Measurements from ENCODE around the gene GPRC5C. TPM values are rescaled to one million over a fixed set of nuclear protein-coding genes. Genes with fewer than 3 reads are reported as not detected.
"Not testable (repeated sequence)": the region's sequence is repeated elsewhere in the genome, so short reads cannot be mapped to it uniquely, and the experiment has no call there.

Gene GPRC5C
- total RNA-seq, 1 experiment from 2014 or later: 18.5 TPM

GRCh38 chr17:74467221-74467951 is 35.5 kb downstream of the GPRC5C start:
- no peaks in the 10 kb centered on the region for H3K9me3 ChIP-seq
- H3K4me3 ChIP-seq: no peak overlapping the region
- DNase-seq: no peak
- no peaks in the 10 kb centered on the region for H3K36me3 ChIP-seq
- no peaks in the 10 kb centered on the region; the same call in 1 of the 2 replicates for H3K27me3 ChIP-seq

DNA sequence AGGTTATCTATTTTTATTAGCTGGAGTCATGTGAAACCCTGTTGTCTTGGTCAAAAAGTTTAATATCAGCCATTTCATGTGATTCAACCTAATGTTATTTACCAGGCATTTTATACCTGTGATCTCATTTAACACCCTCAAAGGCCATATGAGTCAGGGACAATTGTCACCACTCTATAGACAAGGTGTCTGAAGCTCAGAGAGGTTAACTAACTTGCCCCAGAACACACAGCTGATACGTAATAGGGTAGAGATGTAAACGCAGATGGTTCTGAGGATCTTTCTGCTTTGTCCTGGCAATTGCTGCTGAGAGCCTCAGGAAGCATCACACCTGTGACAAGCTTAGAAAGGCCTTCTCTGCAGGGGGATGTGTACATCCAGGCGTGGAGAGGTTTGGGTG is 39.5 kb downstream of the GPRC5C start:
- H3K27me3 ChIP-seq: no peaks in the 10 kb centered on the region; the same call in 1 of the 2 replicates

DNA sequence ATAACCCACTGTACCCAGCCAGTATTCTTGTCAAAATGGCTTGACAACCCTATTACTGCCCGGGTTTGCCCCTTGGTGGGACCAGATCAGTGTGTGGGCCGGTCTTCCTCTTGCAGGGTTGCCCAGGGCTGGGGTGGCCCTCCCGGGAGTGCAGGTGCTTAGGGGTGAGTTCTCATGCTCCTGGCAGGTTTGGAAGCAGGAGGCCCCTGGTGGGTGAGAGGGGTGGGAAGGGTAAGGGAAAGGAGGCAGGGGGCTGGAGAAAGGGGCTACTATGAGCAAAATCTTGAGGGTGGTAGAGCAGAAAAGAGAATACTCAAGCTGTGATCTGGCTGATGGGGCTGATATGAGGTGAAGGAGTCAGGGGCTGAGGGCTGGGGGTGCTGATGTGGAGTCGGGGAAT is 41.0 kb downstream of the GPRC5C start:
- DNase-seq: no peak
- Histone ChIP-seq H3K4me3 (no peak overlapping the region), H3K36me3 (no peaks in the 10 kb centered on the region), H3K27me3 (no peaks in the 10 kb centered on the region; the same call in 1 of the 2 replicates), H3K9me3 (no peaks in the 10 kb centered on the region)

More for the DNA sequence above, 39.5 kb downstream of the GPRC5C start:
- no peak for DNase-seq
- Histone ChIP-seq H3K36me3 (no peaks in the 10 kb centered on the region), H3K9me3 (no peaks in the 10 kb centered on the region), H3K4me3 (no peak overlapping the region)

- DNase-seq: no peak
- Histone ChIP-seq H3K9me3 (no peaks in the 10 kb centered on the region), H3K4me3 (no peak overlapping the region), H3K36me3 (no peaks in the 10 kb centered on the region), H3K27me3 (no peaks in the 10 kb centered on the region; the same call in 1 of the 2 replicates)
Observed at GRCh38 chr17:74473294-74473693, 41.4 kb downstream of the GPRC5C start.

DNA sequence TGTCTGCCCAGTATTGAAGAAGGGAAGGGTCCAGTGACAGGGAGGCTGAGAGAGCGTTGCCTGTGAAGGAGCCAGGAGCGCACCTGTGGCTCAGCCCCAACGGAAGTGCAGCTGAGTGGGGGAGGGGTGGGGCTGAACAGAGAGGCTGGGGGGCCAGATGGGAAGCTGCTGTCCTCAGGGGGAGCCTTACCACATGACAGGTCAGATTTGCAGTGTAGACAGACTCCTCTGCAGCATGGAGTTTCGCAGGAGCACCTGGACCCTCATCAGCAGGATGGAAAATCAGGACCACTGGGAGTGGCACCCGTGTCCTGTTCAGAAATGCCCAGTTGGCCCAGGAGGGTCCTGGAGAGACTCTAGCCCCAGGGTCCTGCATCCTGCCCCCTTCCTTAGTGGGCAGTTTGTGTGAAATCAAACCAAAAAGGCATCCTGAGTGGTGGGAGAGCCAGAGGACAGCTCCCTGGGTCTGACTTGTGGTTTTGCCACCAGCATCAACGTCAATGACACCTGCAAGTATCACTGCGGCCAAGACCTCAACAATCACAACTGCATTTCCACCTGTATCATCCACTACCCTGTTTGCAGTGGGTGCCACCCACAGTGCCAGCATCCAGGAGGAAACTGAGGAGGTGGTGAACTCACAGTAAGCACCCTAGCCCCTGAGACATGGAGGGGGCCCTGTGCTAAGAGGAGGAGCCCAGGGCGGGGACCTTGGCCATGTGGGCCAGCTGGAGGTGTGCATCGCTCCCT is 42.3 kb downstream of the GPRC5C start:
- H3K9me3 ChIP-seq: no peaks in the 10 kb centered on the region
- H3K27me3 ChIP-seq: no peaks in the 10 kb centered on the region; the same call in 1 of the 2 replicates
- DNase-seq: no peak
- H3K4me3 ChIP-seq: no peak overlapping the region
- H3K36me3 ChIP-seq: no peaks in the 10 kb centered on the region

- no peak for DNase-seq
- Histone ChIP-seq H3K9me3 (no peaks in the 10 kb centered on the region), H3K27me3 (no peaks in the 10 kb centered on the region), H3K36me3 (no peaks in the 10 kb centered on the region), H3K4me3 (no peak overlapping the region)
Observed at GRCh38 chr17:74475189-74475588, 43.3 kb downstream of the GPRC5C start.

DNA sequence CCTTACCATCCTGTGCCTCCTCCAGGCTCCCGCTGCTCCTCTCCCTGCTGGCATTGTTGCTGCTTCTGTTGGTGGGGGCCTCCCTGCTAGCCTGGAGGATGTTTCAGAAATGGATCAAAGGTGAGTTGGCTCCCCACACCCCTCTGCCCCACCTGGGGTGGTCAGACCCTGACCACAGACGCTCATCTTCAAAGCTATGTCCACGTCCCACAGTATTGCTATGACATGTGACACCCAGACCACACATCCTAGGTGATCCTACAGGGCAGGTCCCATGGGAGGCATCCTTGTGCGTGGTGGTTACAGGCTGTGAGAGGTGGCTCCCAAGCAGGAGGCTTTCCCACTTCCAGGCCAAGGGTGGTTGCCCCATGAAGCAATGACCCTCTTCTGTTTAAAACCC is 45.5 kb downstream of the GPRC5C start:
- DNase-seq: no peak
- Histone ChIP-seq H3K36me3 (no peaks in the 10 kb centered on the region), H3K4me3 (no peak overlapping the region), H3K27me3 (no peaks in the 10 kb centered on the region), H3K9me3 (no peaks in the 10 kb centered on the region)

GRCh38 chr17:74478420-74479100 is 46.7 kb downstream of the GPRC5C start:
- H3K36me3 ChIP-seq: no peaks in the 10 kb centered on the region
- no peak overlapping the region for H3K4me3 ChIP-seq
- no peak for DNase-seq
- no peaks in the 10 kb centered on the region for H3K27me3 ChIP-seq
- no peaks in the 10 kb centered on the region for H3K9me3 ChIP-seq

GRCh38 chr17:74480290-74480689 is 48.4 kb downstream of the GPRC5C start:
- Histone ChIP-seq H3K36me3 (no peaks in the 10 kb centered on the region), H3K4me3 (no peak overlapping the region), H3K9me3 (no peaks in the 10 kb centered on the region), H3K27me3 (no peaks in the 10 kb centered on the region)
- DNase-seq: no peak

DNA sequence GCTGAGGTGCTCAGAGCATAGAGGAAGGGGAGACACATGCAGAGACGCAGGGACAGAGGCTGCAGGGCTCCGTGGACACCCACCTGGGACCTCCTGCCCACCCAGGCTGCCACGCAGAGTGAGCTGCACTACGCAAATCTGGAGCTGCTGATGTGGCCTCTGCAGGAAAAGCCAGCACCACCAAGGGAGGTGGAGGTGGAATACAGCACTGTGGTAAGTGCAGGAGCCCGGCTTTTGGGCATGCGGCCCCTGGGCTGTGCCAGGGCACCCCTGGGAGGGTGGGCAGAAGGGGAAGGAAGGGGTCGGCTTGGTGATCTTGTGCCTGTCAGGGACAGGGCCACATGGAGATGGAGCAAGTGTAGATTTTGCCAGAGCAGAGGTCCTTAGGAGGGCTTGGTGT is 49.7 kb downstream of the GPRC5C start:
- H3K4me3 ChIP-seq: no peak overlapping the region
- H3K9me3 ChIP-seq: no peaks in the 10 kb centered on the region
- H3K27me3 ChIP-seq: no peaks in the 10 kb centered on the region
- H3K36me3 ChIP-seq: no peaks in the 10 kb centered on the region
- no peak for DNase-seq

- H3K4me3 ChIP-seq: no peak overlapping the region
- H3K36me3 ChIP-seq: no peaks in the 10 kb centered on the region
- H3K27me3 ChIP-seq: no peaks in the 10 kb centered on the region
- no peak for DNase-seq
- no peaks in the 10 kb centered on the region for H3K9me3 ChIP-seq
Observed at GRCh38 chr17:74484066-74484465, 52.2 kb downstream of the GPRC5C start.

GRCh38 chr17:74485022-74485743 is 53.3 kb downstream of the GPRC5C start:
- DNase-seq: peak; percentile 14
- Histone ChIP-seq H3K4me3 (no peak overlapping the region), H3K36me3 (no peaks in the 10 kb centered on the region), H3K27me3 (no peaks in the 10 kb centered on the region), H3K9me3 (no peaks in the 10 kb centered on the region)

DNA sequence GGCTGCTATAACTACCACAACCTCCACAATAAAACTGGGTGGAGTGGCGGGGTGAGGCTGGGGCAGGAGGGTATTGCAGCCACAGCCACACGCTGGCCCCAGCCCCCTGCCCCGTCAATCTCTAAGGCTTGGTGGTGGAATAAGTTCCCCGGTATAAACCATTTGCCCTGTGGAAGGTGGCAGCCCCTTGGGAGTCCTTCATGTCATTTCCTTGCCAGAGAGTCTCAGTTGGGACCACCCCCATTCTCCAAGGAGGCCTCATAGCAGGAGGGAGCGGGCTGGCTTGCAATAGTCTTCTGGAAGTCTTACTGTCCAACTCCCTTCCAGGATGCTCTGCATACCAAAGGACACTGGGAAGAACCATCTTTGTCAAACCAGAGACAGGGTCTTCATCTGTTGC is 54.0 kb downstream of the GPRC5C start:
- Histone ChIP-seq H3K4me3 (no peak overlapping the region), H3K27me3 (no peaks in the 10 kb centered on the region), H3K9me3 (no peaks in the 10 kb centered on the region), H3K36me3 (no peaks in the 10 kb centered on the region)
- no peak for DNase-seq

GRCh38 chr17:74488276-74488675 is 56.4 kb downstream of the GPRC5C start:
- not testable (repeated sequence) for H3K4me3 ChIP-seq, H3K36me3 ChIP-seq, H3K27me3 ChIP-seq

DNA sequence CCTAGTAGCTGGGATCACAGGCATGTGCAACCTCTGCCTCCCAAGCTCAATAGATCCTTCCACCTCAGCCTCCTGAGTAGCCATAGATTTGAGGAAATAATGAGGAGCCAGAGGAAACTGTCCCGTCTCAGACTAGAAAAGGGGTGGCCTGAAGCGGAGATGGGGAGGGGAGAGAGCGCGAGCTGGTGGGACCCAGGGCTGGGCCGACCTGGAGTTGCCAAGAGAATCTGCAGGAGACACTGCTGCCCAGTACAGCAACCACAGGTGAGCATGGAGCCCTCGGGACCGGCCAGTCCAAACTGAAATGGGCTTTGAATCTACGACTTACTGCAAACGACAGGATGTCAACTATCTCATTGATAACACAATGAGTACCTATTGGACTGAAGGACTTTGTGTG is 58.8 kb downstream of the GPRC5C start:
- Histone ChIP-seq H3K9me3 (no peaks in the 10 kb centered on the region), H3K36me3 (no peaks in the 10 kb centered on the region), H3K4me3 (no peak overlapping the region), H3K27me3 (no peaks in the 10 kb centered on the region; the same call in 1 of the 2 replicates)
- DNase-seq: no peak

More at GRCh38 chr17:74488276-74488675, 56.4 kb downstream of the GPRC5C start:
- not testable (repeated sequence) for DNase-seq, H3K9me3 ChIP-seq

GRCh38 chr17:74491626-74492025 is 59.7 kb downstream of the GPRC5C start:
- no peaks in the 10 kb centered on the region for H3K9me3 ChIP-seq
- H3K36me3 ChIP-seq: no peaks in the 10 kb centered on the region
- no peak for DNase-seq
- no peaks in the 10 kb centered on the region; the same call in 1 of the 2 replicates for H3K27me3 ChIP-seq
- H3K4me3 ChIP-seq: no peak overlapping the region

Data from MG63 (cell line).